ENCODE measurements around the gene RHOBTB1. TPM values are rescaled to one million over a fixed set of nuclear protein-coding genes. Genes with fewer than 3 reads are reported as not detected.

Gene RHOBTB1
- total RNA-seq, 2 experiments from 2014 or later: not detected

DNA sequence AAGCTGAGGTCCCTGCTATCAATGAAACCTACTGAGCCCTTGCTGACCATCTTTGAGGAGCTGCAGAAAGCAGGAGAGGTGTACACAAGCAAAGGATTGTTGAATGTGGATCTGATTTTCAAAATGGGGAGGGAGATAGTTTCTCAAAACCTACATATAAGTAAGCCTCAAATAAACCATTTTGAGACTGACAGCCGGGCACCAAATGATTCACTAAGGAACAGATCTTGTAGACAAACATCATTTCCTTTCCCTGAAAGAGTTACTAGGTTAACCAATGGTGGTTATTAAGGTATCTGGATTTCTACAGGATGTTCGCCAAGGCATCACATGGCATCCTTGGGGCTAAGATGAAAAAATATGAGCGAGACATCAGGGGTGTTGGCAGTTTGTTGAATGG lies 24.5 kb upstream of the RHOBTB1 start:
- no peak overlapping the region for H3K27ac ChIP-seq (ENCODE audit: low read depth in 1 of 2, low read length in 2 of 2)
- Mint-ChIP-seq H3K27ac (no peak overlapping the region), H3K27me3 (peaks cover 31% of the 10 kb centered on the region), H3K36me3 (ENCODE audit: low read depth) (no peaks in the 10 kb centered on the region), H3K4me1 (ENCODE audit: low read depth) (no peaks in the 10 kb centered on the region), H3K4me3 (no peak overlapping the region), H3K9me3 (no peaks in the 10 kb centered on the region)
- H3K27me3 ChIP-seq (ENCODE audit: control insufficient read depth in 1 of 2, insufficient read depth in 2 of 2, low read length in 2 of 2): peaks cover 0 to 20% of the 10 kb centered on the region in 2 experiments
- no peak for DNase-seq
- no peaks in the 10 kb centered on the region for H3K36me3 ChIP-seq (ENCODE audit: insufficient read depth, low read length)
- POLR2A ChIA-PET: no interaction called here
- H3K4me1 ChIP-seq (ENCODE audit: insufficient read depth, low read length): no peaks in the 10 kb centered on the region
- no peaks in the 10 kb centered on the region for H3K9me3 ChIP-seq (ENCODE audit: control insufficient read depth in 1 of 2, insufficient read depth in 1 of 2, low read length in 2 of 2)
- ATAC-seq (ENCODE audit: poor library complexity): no peak
- intact Hi-C loops (cut with DNase I, micrococcal nuclease): loop anchor here (10.0 kb wide), 3 partner anchors 316 to 864 kb away; no protein-coding TSS in a partner anchor
- CTCF ChIA-PET: no interaction called here
- TF ChIP-seq, protein P1, sequence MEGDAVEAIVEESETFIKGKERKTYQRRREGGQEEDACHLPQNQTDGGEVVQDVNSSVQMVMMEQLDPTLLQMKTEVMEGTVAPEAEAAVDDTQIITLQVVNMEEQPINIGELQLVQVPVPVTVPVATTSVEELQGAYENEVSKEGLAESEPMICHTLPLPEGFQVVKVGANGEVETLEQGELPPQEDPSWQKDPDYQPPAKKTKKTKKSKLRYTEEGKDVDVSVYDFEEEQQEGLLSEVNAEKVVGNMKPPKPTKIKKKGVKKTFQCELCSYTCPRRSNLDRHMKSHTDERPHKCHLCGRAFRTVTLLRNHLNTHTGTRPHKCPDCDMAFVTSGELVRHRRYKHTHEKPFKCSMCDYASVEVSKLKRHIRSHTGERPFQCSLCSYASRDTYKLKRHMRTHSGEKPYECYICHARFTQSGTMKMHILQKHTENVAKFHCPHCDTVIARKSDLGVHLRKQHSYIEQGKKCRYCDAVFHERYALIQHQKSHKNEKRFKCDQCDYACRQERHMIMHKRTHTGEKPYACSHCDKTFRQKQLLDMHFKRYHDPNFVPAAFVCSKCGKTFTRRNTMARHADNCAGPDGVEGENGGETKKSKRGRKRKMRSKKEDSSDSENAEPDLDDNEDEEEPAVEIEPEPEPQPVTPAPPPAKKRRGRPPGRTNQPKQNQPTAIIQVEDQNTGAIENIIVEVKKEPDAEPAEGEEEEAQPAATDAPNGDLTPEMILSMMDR (IDR thresholded peaks at IDR 0.05): no peak
- no peak overlapping the region for H3K4me3 ChIP-seq (ENCODE audit: low read length)

DNA sequence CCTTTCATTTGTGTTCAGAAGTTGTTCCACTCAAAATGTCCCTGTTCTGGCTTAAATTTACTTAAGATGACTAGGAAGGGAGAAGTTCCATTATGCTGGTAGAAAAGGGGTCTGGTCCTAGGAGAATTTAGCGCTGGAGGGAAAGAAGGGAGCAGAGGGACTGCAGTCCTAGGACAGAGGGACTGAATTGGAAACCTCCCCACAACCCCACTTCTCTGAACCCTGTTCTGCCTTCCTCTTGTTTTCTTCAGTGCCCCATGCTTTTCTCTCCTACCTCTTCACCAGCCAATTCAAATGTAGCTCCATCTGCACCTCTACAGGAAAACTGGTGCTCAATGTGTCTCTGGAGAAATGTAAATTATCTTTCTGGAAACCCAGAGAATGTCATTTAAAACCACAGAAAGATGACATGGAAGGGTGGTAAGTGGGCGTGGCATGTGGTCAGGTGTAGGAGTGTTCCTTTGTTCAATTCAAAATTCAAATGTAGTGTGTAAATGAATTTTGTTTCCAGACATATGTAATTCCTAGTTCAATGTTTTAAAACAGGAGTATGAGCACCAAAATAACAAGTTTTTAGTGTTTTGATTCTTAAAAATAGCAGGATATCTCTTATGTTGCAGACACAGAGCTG lies 24.0 kb upstream of the RHOBTB1 start:
- intact Hi-C loops (cut with DNase I, micrococcal nuclease): loop anchor here (10.0 kb wide), 3 partner anchors 317 to 863 kb away; no protein-coding TSS in a partner anchor
- H3K4me3 Mint-ChIP-seq: no peak overlapping the region
- DNase-seq (no peak), ATAC-seq (ENCODE audit: poor library complexity) (no peak)
- peaks cover 30% of the 10 kb centered on the region for H3K27me3 Mint-ChIP-seq
- peaks cover 0 to 20% of the 10 kb centered on the region in 2 experiments for H3K27me3 ChIP-seq (ENCODE audit: control insufficient read depth in 1 of 2, insufficient read depth in 2 of 2, low read length in 2 of 2)
- ChIA-PET POLR2A (no interaction called here), CTCF (no interaction called here)
- no peak overlapping the region for H3K27ac ChIP-seq (ENCODE audit: low read depth in 1 of 2, low read length in 2 of 2)
- no peaks in the 10 kb centered on the region for H3K9me3 Mint-ChIP-seq
- H3K4me1 ChIP-seq (ENCODE audit: insufficient read depth, low read length): no peaks in the 10 kb centered on the region
- no peaks in the 10 kb centered on the region for H3K36me3 Mint-ChIP-seq (ENCODE audit: low read depth)
- H3K36me3 ChIP-seq (ENCODE audit: insufficient read depth, low read length): no peaks in the 10 kb centered on the region
- H3K4me3 ChIP-seq (ENCODE audit: low read length): no peak overlapping the region
- no peaks in the 10 kb centered on the region for H3K9me3 ChIP-seq (ENCODE audit: control insufficient read depth in 1 of 2, insufficient read depth in 1 of 2, low read length in 2 of 2)
- H3K4me1 Mint-ChIP-seq (ENCODE audit: low read depth): no peaks in the 10 kb centered on the region
- no peak overlapping the region for H3K27ac Mint-ChIP-seq
- TF ChIP-seq, protein P1 (IDR thresholded peaks at IDR 0.05): no peak

- ChIA-PET POLR2A (no interaction called here), CTCF (no interaction called here)
- Mint-ChIP-seq H3K9me3 (no peaks in the 10 kb centered on the region), H3K4me1 (ENCODE audit: low read depth) (no peaks in the 10 kb centered on the region), H3K27ac (no peak overlapping the region), H3K27me3 (peaks cover 27% of the 10 kb centered on the region), H3K36me3 (ENCODE audit: low read depth) (no peaks in the 10 kb centered on the region), H3K4me3 (no peak overlapping the region)
- intact Hi-C loops (cut with DNase I, micrococcal nuclease): loop anchor here (10.0 kb wide), 3 partner anchors 318 to 862 kb away; no protein-coding TSS in a partner anchor
- no peak overlapping the region for H3K4me3 ChIP-seq (ENCODE audit: low read length)
- no peak overlapping the region for H3K27ac ChIP-seq (ENCODE audit: low read depth in 1 of 2, low read length in 2 of 2)
- ATAC-seq (ENCODE audit: poor library complexity) (no peak), DNase-seq (no peak)
- H3K4me1 ChIP-seq (ENCODE audit: insufficient read depth, low read length): no peaks in the 10 kb centered on the region
- no peaks in the 10 kb centered on the region for H3K36me3 ChIP-seq (ENCODE audit: insufficient read depth, low read length)
- H3K27me3 ChIP-seq (ENCODE audit: control insufficient read depth in 1 of 2, insufficient read depth in 2 of 2, low read length in 2 of 2): peaks cover 0 to 20% of the 10 kb centered on the region in 2 experiments
- H3K9me3 ChIP-seq (ENCODE audit: control insufficient read depth in 1 of 2, insufficient read depth in 1 of 2, low read length in 2 of 2): no peaks in the 10 kb centered on the region
- TF ChIP-seq, protein P1 (IDR thresholded peaks at IDR 0.05): no peak
These were observed 23.3 kb upstream of the RHOBTB1 start for GRCh38 chr10:60967260-60967659.

Data from CD4-positive, alpha-beta T cell (primary cell).